HFF-Myc (cell line): ENCODE results near the gene KCNQ5.

Experiments used
- DNase-seq: peaks from one replicate; pipeline ENCODE4 v3.0.0-alpha.2; 2011; ENCODE audit warnings: low read depth; ENCODE audit errors: extremely low read depth
- H3K4me3 ChIP-seq: replicated peaks from 2 replicates; pipeline ENCODE4 v1.5.1; 2011; ENCODE audit warnings: low read depth, mild to moderate bottlenecking, control low read depth, low read length
- TF ChIP-seq, protein P1 (sequence below): IDR thresholded peaks from 2 replicates; pipeline ENCODE4 v1.5.1; 2012; ENCODE audit warnings: mild to moderate bottlenecking, low read depth, low read length, control low read depth; ENCODE audit errors: missing control alignments

Gene KCNQ5

DNA sequence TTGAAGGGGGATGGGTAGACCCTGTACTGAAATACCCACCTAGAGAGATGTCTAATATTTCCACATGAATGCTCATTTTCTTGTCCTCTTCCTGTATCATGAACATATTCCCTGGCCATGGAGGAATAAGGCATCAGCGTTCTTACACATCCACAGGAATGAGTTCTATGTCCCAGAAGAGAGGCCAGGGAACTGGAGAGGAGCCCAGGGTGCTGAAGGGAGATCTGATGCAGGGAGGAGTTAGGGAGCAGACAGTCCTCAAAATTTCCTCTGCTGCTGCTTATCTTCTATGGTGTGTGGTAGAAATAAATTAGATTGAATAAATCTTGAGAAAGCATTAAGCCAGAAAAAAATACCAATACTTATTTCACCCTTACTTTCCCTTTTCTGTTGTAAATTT, 295.0 kb downstream of the KCNQ5 start:
- no peak for DNase-seq
- H3K4me3 ChIP-seq, result no peak overlapping the region
- TF ChIP-seq, protein P1, sequence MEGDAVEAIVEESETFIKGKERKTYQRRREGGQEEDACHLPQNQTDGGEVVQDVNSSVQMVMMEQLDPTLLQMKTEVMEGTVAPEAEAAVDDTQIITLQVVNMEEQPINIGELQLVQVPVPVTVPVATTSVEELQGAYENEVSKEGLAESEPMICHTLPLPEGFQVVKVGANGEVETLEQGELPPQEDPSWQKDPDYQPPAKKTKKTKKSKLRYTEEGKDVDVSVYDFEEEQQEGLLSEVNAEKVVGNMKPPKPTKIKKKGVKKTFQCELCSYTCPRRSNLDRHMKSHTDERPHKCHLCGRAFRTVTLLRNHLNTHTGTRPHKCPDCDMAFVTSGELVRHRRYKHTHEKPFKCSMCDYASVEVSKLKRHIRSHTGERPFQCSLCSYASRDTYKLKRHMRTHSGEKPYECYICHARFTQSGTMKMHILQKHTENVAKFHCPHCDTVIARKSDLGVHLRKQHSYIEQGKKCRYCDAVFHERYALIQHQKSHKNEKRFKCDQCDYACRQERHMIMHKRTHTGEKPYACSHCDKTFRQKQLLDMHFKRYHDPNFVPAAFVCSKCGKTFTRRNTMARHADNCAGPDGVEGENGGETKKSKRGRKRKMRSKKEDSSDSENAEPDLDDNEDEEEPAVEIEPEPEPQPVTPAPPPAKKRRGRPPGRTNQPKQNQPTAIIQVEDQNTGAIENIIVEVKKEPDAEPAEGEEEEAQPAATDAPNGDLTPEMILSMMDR, result no peak

DNA sequence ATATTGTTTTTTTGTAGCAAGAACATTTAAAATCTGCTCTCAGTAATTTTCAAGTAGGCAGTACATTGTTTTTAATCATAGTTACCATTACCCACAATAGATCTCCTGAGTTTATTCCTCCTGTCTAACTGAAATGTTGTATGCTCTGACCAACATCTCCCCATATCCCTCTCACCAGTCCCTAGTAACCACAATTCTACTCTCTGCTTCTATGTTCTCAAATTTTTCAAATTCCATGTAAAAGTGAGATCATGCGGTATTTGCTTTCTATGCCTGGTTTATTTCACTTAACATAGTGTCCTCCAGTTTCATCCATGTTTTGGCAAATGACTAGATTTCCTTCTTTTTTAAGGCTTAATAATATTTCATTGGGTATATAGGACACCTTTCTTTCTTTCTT, 300.5 kb downstream of the KCNQ5 start:
- H3K4me3 ChIP-seq, result no peak overlapping the region
- TF ChIP-seq, protein P1, result no peak
- DNase-seq, result no peak

DNA sequence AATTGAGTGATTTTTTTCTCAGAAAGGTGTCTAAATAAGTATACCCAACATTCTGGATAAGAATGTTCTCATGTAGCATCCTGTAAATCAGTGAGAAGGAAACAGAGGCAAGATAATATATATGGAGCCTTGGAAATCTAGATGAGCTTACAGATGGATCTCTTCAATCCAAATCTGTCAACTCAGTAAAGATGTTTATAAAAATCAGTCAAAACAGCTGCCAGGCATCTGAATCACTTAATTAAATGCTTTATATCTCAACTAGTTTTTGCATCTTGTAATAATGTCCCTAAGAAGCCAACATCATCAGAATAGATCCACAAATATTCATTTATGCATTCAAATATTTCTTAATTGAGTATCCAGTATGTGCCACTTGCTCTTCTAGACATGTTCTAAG, 303.3 kb downstream of the KCNQ5 start:
- no peak for DNase-seq
- no peak overlapping the region for H3K4me3 ChIP-seq
- TF ChIP-seq, protein P1, result no peak

DNA sequence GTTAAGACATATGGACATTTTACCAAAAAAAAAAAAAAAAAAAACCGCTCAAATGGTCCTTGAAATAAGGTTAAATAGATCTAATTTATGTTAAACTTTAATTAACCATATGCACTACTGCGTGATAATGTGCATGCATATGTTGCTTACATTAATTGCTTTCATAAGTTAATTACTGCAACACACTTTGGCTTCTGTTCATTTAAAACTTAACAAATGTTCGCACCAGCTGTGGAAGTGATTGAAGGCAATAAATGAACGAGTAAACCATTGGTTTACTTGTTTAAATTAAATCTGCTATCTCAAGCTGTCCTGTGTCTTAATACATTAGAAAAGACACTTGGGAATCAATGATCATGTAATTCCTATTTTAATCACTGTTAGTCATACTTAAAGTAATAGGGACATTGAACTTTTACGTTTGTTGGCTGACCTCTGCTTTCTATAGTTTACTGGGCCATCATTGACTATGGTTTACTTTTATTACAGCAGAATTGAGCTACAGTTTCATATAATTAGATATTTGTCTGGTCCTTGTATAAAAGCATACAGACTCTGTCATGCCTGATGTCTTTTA, 308.8 kb downstream of the KCNQ5 start:
- TF ChIP-seq, protein P1, result no peak
- H3K4me3 ChIP-seq, result no peak overlapping the region
- no peak for DNase-seq

DNA sequence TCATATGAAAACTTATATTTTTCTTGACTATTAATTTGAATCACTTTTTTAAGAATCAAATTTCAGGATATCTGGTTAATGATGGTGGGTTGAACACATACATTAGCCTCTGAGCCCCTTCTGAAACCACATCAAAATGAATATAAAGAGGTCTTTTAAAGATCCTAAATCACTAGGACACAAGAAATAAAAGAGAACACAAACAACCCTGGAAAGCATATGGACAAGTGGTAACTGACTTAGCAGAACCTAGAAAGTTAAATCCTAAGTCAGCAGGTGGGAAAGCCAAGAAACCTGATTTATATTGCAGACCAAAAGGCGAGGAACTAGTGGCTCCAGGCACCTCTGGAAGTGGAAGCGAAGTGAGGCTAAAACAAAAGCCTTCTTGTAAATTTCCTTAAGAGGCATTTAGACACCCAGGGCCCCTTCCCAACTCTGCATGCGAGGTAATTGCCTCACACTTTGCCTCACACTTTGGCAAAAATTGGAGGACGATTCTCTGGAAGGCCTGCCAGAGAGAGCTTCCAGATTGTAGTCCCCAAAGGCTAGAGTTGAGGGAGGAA, 309.5 kb downstream of the KCNQ5 start:
- TF ChIP-seq, protein P1, result no peak
- no peak overlapping the region for H3K4me3 ChIP-seq
- DNase-seq, result no peak

DNA sequence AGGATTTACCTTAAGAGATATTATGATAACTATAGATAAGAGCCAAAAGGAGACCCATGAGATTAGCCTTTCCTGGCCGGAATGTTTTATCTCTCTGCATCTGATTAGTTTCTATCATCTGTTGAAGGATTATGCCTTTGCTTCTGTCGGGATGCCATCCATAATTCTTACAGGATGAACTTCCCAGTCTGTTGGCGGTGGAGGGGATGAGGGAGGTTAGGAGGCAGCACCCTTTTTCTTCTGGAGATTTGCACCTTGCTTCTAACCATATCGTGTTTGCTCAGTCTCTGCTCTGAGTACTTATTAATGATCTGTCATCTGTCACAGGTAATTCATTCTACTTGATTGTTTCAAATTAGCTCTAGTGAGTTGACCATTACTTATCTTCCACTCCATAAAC, 311.4 kb downstream of the KCNQ5 start:
- no peak overlapping the region for H3K4me3 ChIP-seq
- TF ChIP-seq, protein P1, result no peak
- DNase-seq, result no peak
